Stomach (tissue), 9 donors: Measurements from ENCODE around the gene ELMO3. TPM values are rescaled to one million over a fixed set of nuclear protein-coding genes. Genes with fewer than 3 reads are reported as not detected.

Experiments used
- DNase-seq, 2 donors: peaks; one replicate each; pipeline versions ENCODE4 v3.0.0 to v3.0.0-alpha.2; 2013 to 2019
- H3K27ac ChIP-seq, 5 donors: fragments of 200-600 bp in 4 of 5; sonication (generic) in 4 of 5; one replicate each; pipeline ENCODE4 v1.5.1; 2013 to 2019; ENCODE audit warnings: mild to moderate bottlenecking in 1 of 5, moderate library complexity in 1 of 5
- H3K27me3 ChIP-seq, 3 donors: fragments of 200-600 bp; sonication (generic); one replicate each; pipeline ENCODE4 v1.5.1; 2017 to 2019; ENCODE audit warnings: mixed run types in 1 of 3
- H3K36me3 ChIP-seq, 4 donors: fragments of 200-600 bp; sonication (generic); 1 replicate in 3 of 4; 2 replicates in 1 of 4; pipeline ENCODE4 v1.5.1; 2016 to 2019
- H3K4me1 ChIP-seq, 4 donors: fragments of 200-600 bp; sonication (generic); one replicate each; pipeline ENCODE4 v1.5.1; 2016 to 2019
- H3K4me3 ChIP-seq, 4 donors: fragments of 200-600 bp; sonication (generic) in 3 of 4; one replicate each; pipeline ENCODE4 v1.5.1; 2016 to 2019; ENCODE audit warnings: mild to moderate bottlenecking in 1 of 4
- H3K9me3 ChIP-seq, 4 donors: fragments of 200-600 bp; sonication (generic); one replicate each; pipeline ENCODE4 v1.5.1; 2016 to 2019
- EP300 ChIP-seq: sonication (generic); formaldehyde crosslinking; IDR thresholded peaks from one replicate; pipeline ENCODE4 v1.6.1; 2017; ENCODE audit warnings: antibody characterized with exemption
- POLR2A ChIP-seq, 4 donors: fragments of 450-650 bp; IDR thresholded peaks; one replicate each; pipeline ENCODE4 v1.6.1; 2016; ENCODE audit warnings: antibody characterized with exemption in 4 of 4, control low read depth in 2 of 4, mild to moderate bottlenecking in 1 of 4, moderate library complexity in 1 of 4
- POLR2AphosphoS5 ChIP-seq, 3 donors: sonication (generic); formaldehyde crosslinking; IDR thresholded peaks; one replicate each; pipeline ENCODE4 v1.6.1; 2016; ENCODE audit warnings: antibody characterized with exemption in 3 of 3
- WGBS, 5 donors: extraction: QIAGEN DNeasy Blood & Tissue Kit in 3 of 5; methylation state at CpG; one replicate each; pipeline versions ENCODE4 v1.1.5 to v1.1.7; 2013 to 2018; 5-methylcytosine and 5-hydroxymethylcytosine counted together
- intact Hi-C: fragments of 100-400 bp; cut with DNase I; formaldehyde crosslinking; loops from one replicate; pipeline ENCODE4 v1.15.1; 2023; ENCODE audit warnings: low total_unique reads
- polyA plus RNA-seq, 3 donors: library from polyadenylated mRNA; stranded (reverse); fragments of 200-250 nt; gene quantifications; one replicate each; pipeline ENCODE4 v1.2.3, GENCODE V29; 2013
- total RNA-seq, 5 donors: library from RNA; depleted of rRNA; stranded (reverse); fragments of >200 nt; gene quantifications; one replicate each; pipeline versions ENCODE4 v1.1.0 to v1.2.3, GENCODE V29; 2014 to 2016
- TF ChIP-seq, protein P1 (sequence below), 7 experiments: fragments of 450-650 bp in 4 of 7; fragments of 200-600 bp in 3 of 7; sonication (generic) in 3 of 7; IDR thresholded peaks; one replicate each; pipeline ENCODE4 v1.5.1; 2016 to 2019; ENCODE audit warnings: antibody characterized with exemption in 7 of 7, control low read depth in 2 of 7, mild to moderate bottlenecking in 1 of 7
- donor health status: healthy with polysubstance abuse.
- donor health status: Bipolar disorder and iron deficiency.
- donor health status: healthy.

The ELMO3 gene
- total and polyA plus RNA-seq, 8 donors, result 11.6 to 133 (median 40.8) TPM

DNA sequence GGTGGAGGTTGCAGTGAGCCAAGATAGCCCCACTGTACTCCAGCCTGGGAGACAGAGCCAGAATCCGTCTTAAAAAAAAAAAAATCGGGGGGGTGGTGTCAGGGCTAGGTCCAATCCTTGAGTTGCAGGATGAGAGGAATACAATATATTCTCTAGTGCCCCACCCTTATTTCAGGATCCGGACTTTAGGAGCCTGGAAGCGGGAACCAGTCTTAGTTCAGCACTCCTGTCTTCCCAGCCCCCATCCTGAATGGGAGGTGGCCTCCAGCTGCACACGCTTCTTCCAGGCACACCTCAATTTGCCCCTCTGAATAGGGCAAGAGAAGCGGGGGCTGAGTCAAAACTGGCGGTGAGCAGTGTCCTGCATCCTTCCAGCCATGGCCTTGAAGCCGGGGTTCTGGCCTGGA lies 46.7 kb downstream of the ELMO3 start:
- Histone ChIP-seq H3K36me3 (no peaks in the 10 kb centered on the region), H3K4me3 (peak overlapping the region; percentile 64 to 85 (median 78)), H3K9me3 (no peaks in the 10 kb centered on the region), H3K27ac (peak overlapping the region; percentile 87 to 95 (median 89)), H3K27me3 (peaks cover 0 to 28% (median 19%) of the 10 kb centered on the region in 3 donors), H3K4me1 (peaks cover 56 to 82% (median 72%) of the 10 kb centered on the region in 4 donors)
- WGBS, 5 donors, result 10 to 21% (median 12%) methylated on average over 6 to 8 of the region's 8 CpGs
- TF ChIP-seq, protein P1, sequence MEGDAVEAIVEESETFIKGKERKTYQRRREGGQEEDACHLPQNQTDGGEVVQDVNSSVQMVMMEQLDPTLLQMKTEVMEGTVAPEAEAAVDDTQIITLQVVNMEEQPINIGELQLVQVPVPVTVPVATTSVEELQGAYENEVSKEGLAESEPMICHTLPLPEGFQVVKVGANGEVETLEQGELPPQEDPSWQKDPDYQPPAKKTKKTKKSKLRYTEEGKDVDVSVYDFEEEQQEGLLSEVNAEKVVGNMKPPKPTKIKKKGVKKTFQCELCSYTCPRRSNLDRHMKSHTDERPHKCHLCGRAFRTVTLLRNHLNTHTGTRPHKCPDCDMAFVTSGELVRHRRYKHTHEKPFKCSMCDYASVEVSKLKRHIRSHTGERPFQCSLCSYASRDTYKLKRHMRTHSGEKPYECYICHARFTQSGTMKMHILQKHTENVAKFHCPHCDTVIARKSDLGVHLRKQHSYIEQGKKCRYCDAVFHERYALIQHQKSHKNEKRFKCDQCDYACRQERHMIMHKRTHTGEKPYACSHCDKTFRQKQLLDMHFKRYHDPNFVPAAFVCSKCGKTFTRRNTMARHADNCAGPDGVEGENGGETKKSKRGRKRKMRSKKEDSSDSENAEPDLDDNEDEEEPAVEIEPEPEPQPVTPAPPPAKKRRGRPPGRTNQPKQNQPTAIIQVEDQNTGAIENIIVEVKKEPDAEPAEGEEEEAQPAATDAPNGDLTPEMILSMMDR (IDR thresholded peaks at IDR 0.05), result no peak
- TF ChIP-seq EP300 (no peak), POLR2A (IDR thresholded peaks at IDR 0.05) (no peak), POLR2AphosphoS5 (IDR thresholded peaks at IDR 0.05) (no peak)
- intact Hi-C loops, result no loop called here
- DNase-seq, result no peak

DNA sequence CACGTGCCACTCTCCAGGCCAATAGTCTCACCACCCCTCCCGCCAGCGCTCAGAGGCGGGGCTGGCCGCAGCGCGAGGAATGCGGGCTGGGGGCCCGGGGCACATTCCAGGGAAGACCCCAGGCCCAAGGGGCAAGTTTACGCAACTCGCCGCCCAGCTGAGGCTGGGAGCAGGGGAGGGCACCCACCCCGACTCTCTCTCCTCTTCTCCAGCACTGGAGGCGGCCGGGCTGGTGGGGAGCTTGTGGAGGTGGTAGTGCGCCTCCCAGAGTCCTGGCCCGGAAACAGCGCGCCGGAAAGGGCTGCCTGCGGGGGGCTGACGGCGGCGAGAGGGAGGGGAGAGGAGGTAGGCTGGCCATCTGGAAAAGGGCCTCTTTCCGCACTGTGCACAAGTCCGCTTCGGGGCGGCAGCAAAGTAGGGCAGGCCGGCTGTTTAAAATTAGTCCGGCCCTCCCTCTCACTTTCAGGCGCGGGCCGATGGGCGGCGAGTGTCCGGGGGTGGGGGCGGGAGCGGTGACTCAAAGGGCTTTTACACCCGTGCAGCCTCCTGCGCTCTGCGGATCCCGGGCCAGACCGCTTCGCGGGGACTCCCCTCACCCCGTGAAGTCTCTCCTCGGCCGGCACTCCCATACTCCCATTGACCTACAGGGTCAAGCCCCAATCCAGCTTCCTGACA lies 47.3 kb downstream of the ELMO3 start:
- Histone ChIP-seq H3K27ac (peak overlapping the region; percentile 87 to 95 (median 89)), H3K36me3 (no peaks in the 10 kb centered on the region), H3K9me3 (no peaks in the 10 kb centered on the region), H3K4me1 (peaks cover 51 to 77% (median 67%) of the 10 kb centered on the region in 4 donors), H3K4me3 (peak overlapping the region; percentile 64 to 85 (median 78)), H3K27me3 (peaks cover 0 to 34% (median 19%) of the 10 kb centered on the region in 3 donors)
- WGBS, 5 donors, result 0 to 1% (median 1%) methylated on average over 17 to 48 of the region's 48 CpGs
- DNase-seq, result peak; percentile 69 to 93
- intact Hi-C loops, result no loop called here
- peak in 1 of 3 donors; percentile 12 for TF ChIP-seq POLR2AphosphoS5 (IDR thresholded peaks at IDR 0.05)
- TF ChIP-seq, protein P1 (IDR thresholded peaks at IDR 0.05), result peak in 1 of 7 experiments; percentile 36
- TF ChIP-seq POLR2A (IDR thresholded peaks at IDR 0.05), result no peak
- TF ChIP-seq EP300, result no peak

DNA sequence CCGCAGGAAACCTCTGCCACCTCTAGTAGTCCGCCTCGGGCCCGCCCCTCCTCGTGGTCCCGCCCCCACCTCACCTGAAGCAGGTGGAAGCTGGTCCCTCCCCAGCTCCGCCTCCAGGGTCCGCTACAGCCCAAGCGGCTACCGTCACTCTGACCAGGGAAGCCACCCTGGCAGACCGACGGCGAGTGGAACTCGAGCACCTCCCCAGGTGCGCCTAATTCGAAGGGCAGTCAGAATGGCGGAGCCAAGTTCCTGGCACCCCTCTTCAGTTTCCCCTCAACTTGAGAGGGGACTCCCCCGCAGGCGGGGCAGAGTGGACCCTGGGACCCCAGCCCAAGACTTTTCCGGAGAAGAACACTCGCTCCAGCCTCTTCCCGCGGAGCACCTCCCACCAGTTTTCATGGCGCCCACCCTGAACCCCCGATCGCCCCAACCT lies 47.8 kb downstream of the ELMO3 start:
- H3K4me3 ChIP-seq, result peak overlapping the region; percentile 64 to 85 (median 78)
- H3K4me1 ChIP-seq, result peaks cover 46 to 71% (median 61%) of the 10 kb centered on the region in 4 donors
- peak overlapping the region; percentile 87 to 95 (median 89) for H3K27ac ChIP-seq
- 0 to 1% (median 0%) methylated on average over 17 to 26 of the region's 26 CpGs for WGBS, 5 donors
- peaks cover 0 to 39% (median 19%) of the 10 kb centered on the region in 3 donors for H3K27me3 ChIP-seq
- TF ChIP-seq POLR2AphosphoS5 (IDR thresholded peaks at IDR 0.05) (peak in 2 of 3 donors; percentile 93 to 95), POLR2A (IDR thresholded peaks at IDR 0.05) (peak in 2 of 4 donors; percentile 62), EP300 (no peak)
- TF ChIP-seq, protein P1 (IDR thresholded peaks at IDR 0.05), result peak in 1 of 7 experiments; percentile 20
- no peaks in the 10 kb centered on the region for H3K36me3 ChIP-seq
- no peaks in the 10 kb centered on the region for H3K9me3 ChIP-seq
- DNase-seq, result peak; percentile 93 to 95
- intact Hi-C loops, result no loop called here

DNA sequence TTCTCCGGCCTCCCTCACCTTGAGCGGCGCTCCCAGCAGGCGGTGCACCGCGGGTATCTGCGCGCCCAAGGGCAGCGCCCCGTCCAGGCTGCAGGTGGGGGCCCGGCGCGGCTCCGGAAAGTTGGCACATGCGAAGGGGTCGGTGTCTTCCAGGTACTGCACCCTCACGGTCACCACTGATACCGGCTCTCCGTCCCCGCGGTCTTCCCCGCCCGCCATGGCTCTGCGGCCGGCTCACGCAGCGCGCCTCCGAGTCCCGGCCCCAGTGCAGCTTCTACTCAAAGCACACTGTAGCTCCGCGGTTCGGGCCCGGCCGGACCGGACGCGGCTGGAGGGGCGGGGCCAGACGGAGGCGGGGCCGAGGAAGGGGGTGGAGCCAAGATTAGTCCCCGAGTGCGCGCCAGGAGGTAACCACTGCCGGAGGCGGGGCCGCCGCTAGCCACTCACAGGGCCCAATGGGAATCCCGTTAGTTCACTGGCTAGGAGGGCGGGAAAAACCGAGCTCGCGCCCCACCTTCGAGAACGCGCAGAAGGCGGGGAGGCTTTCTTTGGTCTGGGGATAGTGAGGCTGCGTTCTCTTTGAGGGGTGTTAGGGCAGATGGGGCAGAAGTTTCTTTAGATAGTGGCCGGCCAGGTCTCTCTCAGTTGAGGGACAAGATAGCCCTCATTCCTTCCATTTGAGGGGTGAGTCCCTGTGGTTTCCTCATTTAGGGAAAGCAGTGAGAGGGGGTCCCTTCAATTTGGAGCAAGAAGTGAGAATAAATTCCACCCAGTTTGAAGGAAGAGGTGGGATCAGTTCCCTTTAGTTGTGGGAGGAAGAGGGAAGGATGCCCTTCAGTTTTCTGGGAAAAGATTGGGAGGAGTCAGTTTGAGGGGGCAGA lies 48.5 kb downstream of the ELMO3 start, which contains the start of gene FHOD1:
FHOD1 (minus strand) TSS at position 290 of the 881 bp plus-strand sequence; CDS start at position 219, 71 bp downstream.
- Histone ChIP-seq H3K4me3 (peak within 1 kb of the TSS; percentile 64 to 85 (median 78)), H3K9me3 (no peaks in the 10 kb centered on the region), H3K4me1 (peaks cover 42 to 65% (median 55%) of the 10 kb centered on the region in 4 donors), H3K36me3 (no peaks in the 10 kb centered on the region), H3K27ac (peak within 1 kb of the TSS; percentile 87 to 95 (median 89)), H3K27me3 (peaks cover 0 to 44% (median 19%) of the 10 kb centered on the region in 3 donors)
- peak; percentile 24 to 93 (median 88) for TF ChIP-seq POLR2AphosphoS5 (IDR thresholded peaks at IDR 0.05)
- TF ChIP-seq POLR2A (IDR thresholded peaks at IDR 0.05), result peak in 1 of 4 donors; percentile 78
- no peak for TF ChIP-seq EP300
- TF ChIP-seq, protein P1 (IDR thresholded peaks at IDR 0.05), result no peak
- intact Hi-C loops, result no loop called here
- peak; percentile 98 to 99 for DNase-seq
- 0 to 2% (median 1%) methylated on average over 18 to 60 of the region's 60 CpGs for WGBS, 5 donors
